Activated B cell treated with CpG ODN at 0.5 μM for 24 hours (primary cell): ENCODE results near the gene OPA3. TPM values are rescaled to one million over a fixed set of nuclear protein-coding genes. Genes with fewer than 3 reads are reported as not detected.

Experiments
- ATAC-seq: fragments of 200-7000 bp; cut with Tn5 transposase; one replicate; pipeline ENCODE4 v1.10.0; 2021; ENCODE audit warnings: low read depth, mild to moderate bottlenecking, moderate library complexity
- CTCF ChIA-PET: fragments of 350-600 bp; sonication (Branson Sonifier 250); formaldehyde crosslinking; loops from one replicate; lab custom pipeline; 2021; ENCODE audit warnings: antibody characterized with exemption; lab: Charles Lee
- POLR2A ChIA-PET: fragments of 350-600 bp; sonication (Branson Sonifier 250); formaldehyde crosslinking; loops from one replicate; lab custom pipeline; 2021; ENCODE audit warnings: antibody characterized with exemption; lab: Charles Lee
- DNase-seq: peaks from one replicate; pipeline ENCODE4 v3.0.0; 2022
- H3K27ac Mint-ChIP-seq: one replicate; pipeline ENCODE4 v1.8.0; 2020; ENCODE audit warnings: mixed read lengths
- H3K27me3 Mint-ChIP-seq: one replicate; pipeline ENCODE4 v1.8.0; 2021; ENCODE audit warnings: mixed read lengths
- H3K36me3 Mint-ChIP-seq: one replicate; pipeline ENCODE4 v1.8.0; 2021; ENCODE audit warnings: low read depth, mixed read lengths
- H3K4me1 Mint-ChIP-seq: one replicate; pipeline ENCODE4 v1.8.0; 2021; ENCODE audit warnings: mixed read lengths
- H3K4me3 Mint-ChIP-seq: one replicate; pipeline ENCODE4 v1.8.0; 2020; ENCODE audit warnings: mild to moderate bottlenecking, mixed read lengths
- H3K9me3 Mint-ChIP-seq: one replicate; pipeline ENCODE4 v1.8.0; 2020; ENCODE audit warnings: mixed read lengths
- CTCF ChIP-seq: fragments of 200-600 bp; IDR thresholded peaks from one replicate; pipeline ENCODE4 v1.8.0; 2022; ENCODE audit warnings: antibody characterized with exemption, mild to moderate bottlenecking
- intact Hi-C: fragments of 100-400 bp; cut with micrococcal nuclease; formaldehyde crosslinking; loops from one replicate; pipeline ENCODE4 v1.15.1; 2024
- total RNA-seq: library from RNA; stranded (reverse); gene quantifications from 2 replicates; pipeline ENCODE4 v1.2.3, GENCODE V29; 2022

Gene OPA3
- total RNA-seq, 1 donor from 2014 or later = 14.4 TPM

GRCh38 chr19:45554481-45554880 lies 30.1 kb downstream of the OPA3 start:
- no peak overlapping the region for H3K27ac Mint-ChIP-seq
- no peaks in the 10 kb centered on the region for H3K9me3 Mint-ChIP-seq
- ChIA-PET CTCF (no interaction called here), POLR2A (interaction anchor here (0.6 kb wide), 1 partner anchor 17 kb away, joined by 3 read pairs; no protein-coding TSS in a partner anchor)
- H3K4me1 Mint-ChIP-seq = peaks cover 11% of the 10 kb centered on the region
- DNase-seq (no peak), ATAC-seq (no peak)
- H3K27me3 Mint-ChIP-seq = no peaks in the 10 kb centered on the region
- TF ChIP-seq CTCF = no peak
- no peak overlapping the region for H3K4me3 Mint-ChIP-seq
- intact Hi-C loops = no loop called here
- peaks cover 9% of the 10 kb centered on the region for H3K36me3 Mint-ChIP-seq

- ATAC-seq (no peak), DNase-seq (no peak)
- no peak for TF ChIP-seq CTCF
- H3K36me3 Mint-ChIP-seq = peaks cover 9% of the 10 kb centered on the region
- POLR2A ChIA-PET = no interaction called here
- H3K4me3 Mint-ChIP-seq = no peak overlapping the region
- CTCF ChIA-PET = interaction anchor here (0.6 kb wide), 1 partner anchor 62 kb away, joined by 4 read pairs; no protein-coding TSS in a partner anchor
- no peak overlapping the region for H3K27ac Mint-ChIP-seq
- no peaks in the 10 kb centered on the region for H3K27me3 Mint-ChIP-seq
- no peaks in the 10 kb centered on the region for H3K9me3 Mint-ChIP-seq
- intact Hi-C loops = no loop called here
- peaks cover 3% of the 10 kb centered on the region for H3K4me1 Mint-ChIP-seq
Measured at GRCh38 chr19:45553464-45553863, 31.1 kb downstream of the OPA3 start.

- H3K4me1 Mint-ChIP-seq = peaks cover 24% of the 10 kb centered on the region
- DNase-seq (no peak), ATAC-seq (no peak)
- H3K4me3 Mint-ChIP-seq = no peak overlapping the region
- CTCF ChIA-PET = interaction anchor here (1.8 kb wide), 1 partner anchor 23 kb away, joined by 3 read pairs; no protein-coding TSS in a partner anchor
- H3K27me3 Mint-ChIP-seq = no peaks in the 10 kb centered on the region
- no peak overlapping the region for H3K27ac Mint-ChIP-seq
- TF ChIP-seq CTCF = no peak
- intact Hi-C loops = no loop called here
- POLR2A ChIA-PET = no interaction called here
- H3K9me3 Mint-ChIP-seq = no peaks in the 10 kb centered on the region
- H3K36me3 Mint-ChIP-seq = peaks cover 4% of the 10 kb centered on the region
Measured at GRCh38 chr19:45547965-45548609, 36.5 kb downstream of the OPA3 start.

- CTCF ChIA-PET = interaction anchor here (1.8 kb wide), 1 partner anchor 24 kb away, joined by 3 read pairs; no protein-coding TSS in a partner anchor
- Mint-ChIP-seq H3K36me3 (no peaks in the 10 kb centered on the region), H3K27ac (no peak overlapping the region), H3K27me3 (no peaks in the 10 kb centered on the region), H3K9me3 (no peaks in the 10 kb centered on the region), H3K4me1 (peaks cover 24% of the 10 kb centered on the region), H3K4me3 (no peak overlapping the region)
- TF ChIP-seq CTCF = no peak
- POLR2A ChIA-PET = no interaction called here
- ATAC-seq (no peak), DNase-seq (no peak)
- intact Hi-C loops = no loop called here
Measured at GRCh38 chr19:45547211-45547770, 37.3 kb downstream of the OPA3 start.

- POLR2A ChIA-PET = no interaction called here
- H3K4me3 Mint-ChIP-seq = no peak overlapping the region
- no peaks in the 10 kb centered on the region for H3K27me3 Mint-ChIP-seq
Measured at GRCh38 chr19:45542234-45542668, 42.4 kb downstream of the OPA3 start.

More at GRCh38 chr19:45542234-45542668, 42.4 kb downstream of the OPA3 start:
- TF ChIP-seq CTCF = no peak
- no peak for DNase-seq
- CTCF ChIA-PET = no interaction called here
- Mint-ChIP-seq H3K27ac (no peak overlapping the region), H3K9me3 (no peaks in the 10 kb centered on the region), H3K4me1 (peaks cover 16% of the 10 kb centered on the region), H3K36me3 (no peaks in the 10 kb centered on the region)
- no peak for ATAC-seq
- intact Hi-C loops = no loop called here
